ENCODE results near the gene CFAP58.

DNA sequence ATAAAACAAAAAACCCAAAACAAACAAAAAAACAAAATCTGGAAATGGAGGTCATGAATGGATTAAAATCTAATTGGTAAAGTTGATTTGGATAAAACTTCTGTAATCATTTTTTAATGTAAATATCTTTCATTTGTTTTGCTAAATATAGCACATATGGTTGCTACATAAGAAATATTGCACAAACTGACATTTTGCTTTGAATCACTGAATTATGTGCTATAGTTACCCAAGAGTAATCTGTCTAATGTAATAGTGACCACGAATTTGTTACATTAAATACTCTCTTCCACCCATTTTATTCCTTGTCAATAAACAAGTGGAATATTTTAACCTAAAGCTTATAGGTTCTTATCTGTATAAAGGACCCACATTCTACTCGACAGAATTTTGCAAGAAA, 6.2 kb downstream of the CFAP58 start:
- TF ChIP-seq, protein P1, sequence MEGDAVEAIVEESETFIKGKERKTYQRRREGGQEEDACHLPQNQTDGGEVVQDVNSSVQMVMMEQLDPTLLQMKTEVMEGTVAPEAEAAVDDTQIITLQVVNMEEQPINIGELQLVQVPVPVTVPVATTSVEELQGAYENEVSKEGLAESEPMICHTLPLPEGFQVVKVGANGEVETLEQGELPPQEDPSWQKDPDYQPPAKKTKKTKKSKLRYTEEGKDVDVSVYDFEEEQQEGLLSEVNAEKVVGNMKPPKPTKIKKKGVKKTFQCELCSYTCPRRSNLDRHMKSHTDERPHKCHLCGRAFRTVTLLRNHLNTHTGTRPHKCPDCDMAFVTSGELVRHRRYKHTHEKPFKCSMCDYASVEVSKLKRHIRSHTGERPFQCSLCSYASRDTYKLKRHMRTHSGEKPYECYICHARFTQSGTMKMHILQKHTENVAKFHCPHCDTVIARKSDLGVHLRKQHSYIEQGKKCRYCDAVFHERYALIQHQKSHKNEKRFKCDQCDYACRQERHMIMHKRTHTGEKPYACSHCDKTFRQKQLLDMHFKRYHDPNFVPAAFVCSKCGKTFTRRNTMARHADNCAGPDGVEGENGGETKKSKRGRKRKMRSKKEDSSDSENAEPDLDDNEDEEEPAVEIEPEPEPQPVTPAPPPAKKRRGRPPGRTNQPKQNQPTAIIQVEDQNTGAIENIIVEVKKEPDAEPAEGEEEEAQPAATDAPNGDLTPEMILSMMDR (IDR thresholded peaks at IDR 0.05) = no peak
- no peak for TF ChIP-seq POLR2A (IDR thresholded peaks at IDR 0.05)
